ENCODE data around the gene COL27A1.

- no peak for TF ChIP-seq CTCF (IDR thresholded peaks at IDR 0.05)
- no peak for TF ChIP-seq POLR2A (IDR thresholded peaks at IDR 0.05)
Observed at GRCh38 chr9:114117996-114118830, 37.1 kb upstream of the COL27A1 start.

All from testis (tissue), 2 donors.